ENCODE results near the gene NBAS.

- TF ChIP-seq REST (IDR thresholded peaks at IDR 0.05): no peak
- TF ChIP-seq RAD21 (conservative IDR thresholded peaks at IDR 0.05 in 1 of 2, IDR thresholded peaks at IDR 0.05 in 1 of 2): no peak
- TF ChIP-seq EP300 (IDR thresholded peaks at IDR 0.05): no peak
- no peak for TF ChIP-seq HDAC2 (IDR thresholded peaks at IDR 0.05)
Measured at GRCh38 chr2:15184491-15184890, 376.6 kb downstream of the NBAS start.

All from A549 (cell line).